ENCODE measurements around the gene KRT39.

The KRT39 gene

DNA sequence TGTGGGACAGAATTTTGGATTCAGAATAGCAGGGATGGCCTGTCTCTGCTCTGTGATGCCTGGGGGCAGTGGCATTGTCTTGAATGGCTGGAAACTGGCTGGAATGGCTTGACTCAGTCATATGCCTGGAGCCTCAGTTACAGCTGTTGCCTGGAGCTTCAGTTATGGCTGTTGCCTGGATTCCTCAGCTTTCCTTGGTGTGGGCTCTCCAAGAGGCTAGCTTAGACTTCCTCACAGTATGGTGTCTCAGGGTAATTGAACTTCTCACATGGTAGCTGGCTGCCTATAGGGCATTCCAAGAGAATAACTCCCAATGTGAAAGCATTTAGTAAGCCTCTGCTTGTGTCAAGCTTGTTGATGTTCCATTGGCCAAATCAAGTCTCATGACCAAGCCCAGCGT lies 50.4 kb downstream of the KRT39 start:
- Histone ChIP-seq H3K4me3 (replicated peaks; ENCODE audit: low read depth, low read length) (no peak overlapping the region), H3K27me3 (replicated peaks; ENCODE audit: control insufficient read depth, insufficient read depth, low read length) (no peaks in the 10 kb centered on the region; the same call in 1 of the 2 replicates), H3K36me3 (ENCODE audit: control insufficient read depth, insufficient read depth, low read length) (no peaks in the 10 kb centered on the region)
- TF ChIP-seq, protein P1, sequence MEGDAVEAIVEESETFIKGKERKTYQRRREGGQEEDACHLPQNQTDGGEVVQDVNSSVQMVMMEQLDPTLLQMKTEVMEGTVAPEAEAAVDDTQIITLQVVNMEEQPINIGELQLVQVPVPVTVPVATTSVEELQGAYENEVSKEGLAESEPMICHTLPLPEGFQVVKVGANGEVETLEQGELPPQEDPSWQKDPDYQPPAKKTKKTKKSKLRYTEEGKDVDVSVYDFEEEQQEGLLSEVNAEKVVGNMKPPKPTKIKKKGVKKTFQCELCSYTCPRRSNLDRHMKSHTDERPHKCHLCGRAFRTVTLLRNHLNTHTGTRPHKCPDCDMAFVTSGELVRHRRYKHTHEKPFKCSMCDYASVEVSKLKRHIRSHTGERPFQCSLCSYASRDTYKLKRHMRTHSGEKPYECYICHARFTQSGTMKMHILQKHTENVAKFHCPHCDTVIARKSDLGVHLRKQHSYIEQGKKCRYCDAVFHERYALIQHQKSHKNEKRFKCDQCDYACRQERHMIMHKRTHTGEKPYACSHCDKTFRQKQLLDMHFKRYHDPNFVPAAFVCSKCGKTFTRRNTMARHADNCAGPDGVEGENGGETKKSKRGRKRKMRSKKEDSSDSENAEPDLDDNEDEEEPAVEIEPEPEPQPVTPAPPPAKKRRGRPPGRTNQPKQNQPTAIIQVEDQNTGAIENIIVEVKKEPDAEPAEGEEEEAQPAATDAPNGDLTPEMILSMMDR (IDR thresholded peaks at IDR 0.05; ENCODE audit: insufficient read depth, low read length, poor library complexity, severe bottlenecking) = no peak
- DNase-seq (ENCODE audit: extremely low read depth, insufficient read length) = no peak

DNA sequence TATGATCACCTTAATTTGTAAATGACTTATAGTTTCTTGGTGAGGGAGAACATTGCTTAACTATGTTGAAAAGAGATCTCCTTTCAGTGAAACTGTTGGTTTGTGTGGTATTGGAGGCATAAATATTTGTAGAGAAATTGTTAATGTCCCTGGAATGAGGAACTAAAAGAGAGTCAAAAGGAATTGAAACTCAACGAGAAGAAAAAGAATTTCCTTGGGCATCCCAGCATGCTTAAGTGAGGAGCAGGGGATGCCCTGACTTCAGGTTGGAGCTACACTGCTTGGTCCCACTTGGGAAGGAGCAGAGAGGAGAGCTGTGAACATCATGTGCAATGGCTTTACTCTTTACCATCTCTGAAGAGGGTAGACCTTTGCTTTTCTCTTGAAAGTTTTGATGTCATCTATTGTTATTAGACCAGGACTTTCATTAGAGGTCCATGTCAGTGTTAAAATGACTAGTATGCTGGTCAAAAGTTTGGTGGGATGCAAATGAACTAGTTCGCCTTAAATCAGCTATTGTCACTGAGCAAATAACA lies 51.0 kb downstream of the KRT39 start:
- peak; percentile 48 for DNase-seq (ENCODE audit: extremely low read depth, insufficient read length)
- H3K4me3 ChIP-seq (replicated peaks; ENCODE audit: low read depth, low read length) = no peak overlapping the region
- no peaks in the 10 kb centered on the region; the same call in none of the 2 replicates for H3K27me3 ChIP-seq (replicated peaks; ENCODE audit: control insufficient read depth, insufficient read depth, low read length)
- TF ChIP-seq, protein P1 (IDR thresholded peaks at IDR 0.05; ENCODE audit: insufficient read depth, low read length, poor library complexity, severe bottlenecking) = no peak
- H3K36me3 ChIP-seq (ENCODE audit: control insufficient read depth, insufficient read depth, low read length) = no peaks in the 10 kb centered on the region

DNA sequence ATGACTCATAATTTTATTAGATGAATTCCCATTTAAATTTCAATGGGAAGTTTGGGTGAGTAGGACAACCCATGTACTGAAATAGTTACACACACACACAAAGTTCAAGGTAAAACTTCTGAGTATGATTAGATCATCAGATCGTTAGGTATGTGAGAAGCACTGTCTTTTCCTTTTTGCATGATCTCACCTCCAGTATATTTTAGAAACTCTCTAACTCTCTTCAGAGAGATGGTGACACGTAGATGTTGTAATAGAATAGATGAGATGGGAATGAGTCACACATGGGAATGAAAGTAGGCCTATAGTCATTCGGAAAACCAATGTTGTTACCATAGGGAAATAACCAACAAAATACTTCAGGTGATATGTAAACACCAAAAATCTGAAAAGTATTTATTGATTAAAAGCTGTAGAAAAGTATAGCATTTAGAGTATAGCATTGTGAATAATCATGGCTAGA lies 51.5 kb downstream of the KRT39 start:
- no peaks in the 10 kb centered on the region for H3K36me3 ChIP-seq (ENCODE audit: control insufficient read depth, insufficient read depth, low read length)
- H3K4me3 ChIP-seq (replicated peaks; ENCODE audit: low read depth, low read length) = no peak overlapping the region
- H3K27me3 ChIP-seq (replicated peaks; ENCODE audit: control insufficient read depth, insufficient read depth, low read length) = no peaks in the 10 kb centered on the region; the same call in none of the 2 replicates
- peak; percentile 41 for DNase-seq (ENCODE audit: extremely low read depth, insufficient read length)
- TF ChIP-seq, protein P1 (IDR thresholded peaks at IDR 0.05; ENCODE audit: insufficient read depth, low read length, poor library complexity, severe bottlenecking) = no peak

DNA sequence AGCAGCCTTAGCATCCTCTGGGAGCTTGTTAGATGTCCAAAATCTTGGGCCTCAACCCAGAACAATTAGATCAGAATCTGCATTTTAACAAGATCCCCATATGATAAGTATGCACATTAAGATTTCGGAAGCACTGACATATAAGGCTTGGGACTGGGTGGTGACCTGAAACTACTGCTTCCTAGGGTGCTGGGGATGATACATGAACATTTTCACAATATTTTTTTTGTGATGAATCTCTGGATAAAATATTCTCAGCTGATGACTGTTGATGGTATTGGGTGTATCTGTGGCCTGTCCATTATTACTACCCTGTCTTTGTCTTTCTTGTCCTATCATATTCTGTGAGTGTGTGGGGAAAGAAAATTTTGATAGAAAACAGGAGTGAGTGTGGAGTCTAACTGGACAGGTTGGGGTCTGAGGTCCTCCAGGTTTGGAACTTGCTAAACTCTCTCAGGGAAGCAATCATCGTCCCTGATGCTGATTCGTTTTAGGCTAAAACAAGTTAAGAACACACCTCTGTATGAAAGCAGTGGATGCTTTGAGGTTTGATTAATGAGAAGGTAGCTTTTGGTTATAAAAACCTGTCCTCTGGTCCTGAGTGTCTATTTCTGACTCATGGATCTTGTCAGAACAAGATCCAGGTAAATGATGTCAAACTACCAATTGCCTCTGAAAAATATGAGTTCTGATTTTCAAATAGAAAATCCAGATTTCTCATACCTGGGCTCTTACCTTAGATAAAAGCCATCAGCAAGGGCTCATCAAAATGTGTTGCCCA lies 52.5 kb downstream of the KRT39 start:
- no peak for DNase-seq (ENCODE audit: extremely low read depth, insufficient read length)
- no peak overlapping the region for H3K4me3 ChIP-seq (replicated peaks; ENCODE audit: low read depth, low read length)
- H3K36me3 ChIP-seq (ENCODE audit: control insufficient read depth, insufficient read depth, low read length) = no peaks in the 10 kb centered on the region
- TF ChIP-seq, protein P1 (IDR thresholded peaks at IDR 0.05; ENCODE audit: insufficient read depth, low read length, poor library complexity, severe bottlenecking) = no peak
- no peaks in the 10 kb centered on the region; the same call in none of the 2 replicates for H3K27me3 ChIP-seq (replicated peaks; ENCODE audit: control insufficient read depth, insufficient read depth, low read length)

DNA sequence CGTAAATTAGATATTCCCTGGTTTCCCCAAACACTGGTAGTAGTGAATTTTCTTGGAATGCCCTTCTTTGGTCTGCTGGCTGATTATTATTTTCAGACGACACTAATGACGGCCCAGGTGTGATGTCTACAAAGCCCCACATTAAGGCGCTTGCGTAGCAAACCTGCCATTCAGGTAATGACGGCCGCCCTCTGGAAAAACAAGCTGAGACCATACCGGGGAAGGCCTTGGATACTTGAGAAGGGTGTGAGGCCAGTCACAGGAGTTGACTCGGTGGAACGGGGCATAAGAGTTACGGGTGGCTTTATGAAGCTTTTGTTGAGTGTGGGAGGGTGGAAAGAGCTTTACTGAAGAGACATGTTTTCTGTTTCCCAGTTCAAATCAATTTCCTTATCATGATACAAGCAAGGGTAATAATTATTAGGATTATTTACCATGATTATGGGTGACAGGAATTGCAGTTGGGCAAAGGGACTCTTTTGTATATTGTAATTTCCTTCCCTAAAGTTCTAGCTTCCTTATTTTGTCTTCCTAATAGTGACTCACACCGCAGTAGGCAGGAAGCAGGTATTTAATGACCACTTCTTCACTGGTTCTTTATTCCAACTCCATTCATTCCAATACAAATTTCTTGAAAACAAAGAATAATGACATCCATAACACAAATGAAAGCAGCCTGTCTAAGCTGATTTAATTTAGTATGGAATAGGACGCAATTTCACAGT lies 54.1 kb downstream of the KRT39 start:
- TF ChIP-seq, protein P1 (IDR thresholded peaks at IDR 0.05; ENCODE audit: insufficient read depth, low read length, poor library complexity, severe bottlenecking) = no peak
- H3K27me3 ChIP-seq (replicated peaks; ENCODE audit: control insufficient read depth, insufficient read depth, low read length) = no peaks in the 10 kb centered on the region; the same call in none of the 2 replicates
- no peaks in the 10 kb centered on the region for H3K36me3 ChIP-seq (ENCODE audit: control insufficient read depth, insufficient read depth, low read length)
- no peak overlapping the region for H3K4me3 ChIP-seq (replicated peaks; ENCODE audit: low read depth, low read length)
- DNase-seq (ENCODE audit: extremely low read depth, insufficient read length) = no peak

Measured in GM06990 (cell line).